Spleen (tissue), 11 donors: ENCODE results near the gene MAP2K3. TPM values are rescaled to one million over a fixed set of nuclear protein-coding genes. Genes with fewer than 3 reads are reported as not detected.

ENCODE experiments used
- DNase-seq: peaks from one replicate; pipeline ENCODE4 v3.0.0-alpha.2; 2020
- H3K27ac ChIP-seq, 8 donors: fragments of 200-600 bp; sonication (generic) in 7 of 8; 1 replicate in 4 of 8; 2 replicates in 4 of 8; pipeline versions ENCODE4 v1.5.0 to v1.8.0; 2016 to 2021; ENCODE audit warnings: inconsistent platforms in 4 of 8, mild to moderate bottlenecking in 4 of 8, moderate library complexity in 1 of 8
- H3K27me3 ChIP-seq, 7 donors: fragments of 200-600 bp; sonication (generic) in 6 of 7; replicated peaks in 1 of 7; 1 replicate in 4 of 7; 2 replicates in 3 of 7; pipeline versions ENCODE4 v1.5.0 to v1.8.0; 2016 to 2021; ENCODE audit warnings: inconsistent platforms in 3 of 7, mild to moderate bottlenecking in 1 of 7
- H3K36me3 ChIP-seq, 6 donors: fragments of 200-600 bp; sonication (generic) in 5 of 6; 1 replicate in 4 of 6; 2 replicates in 2 of 6; pipeline versions ENCODE4 v1.5.0 to v1.8.0; 2016 to 2021; ENCODE audit warnings: inconsistent platforms in 2 of 6
- H3K4me1 ChIP-seq, 6 donors: fragments of 200-600 bp; sonication (generic) in 5 of 6; 1 replicate in 3 of 6; 2 replicates in 3 of 6; pipeline versions ENCODE4 v1.5.0 to v1.8.0; 2016 to 2021; ENCODE audit warnings: inconsistent platforms in 3 of 6
- H3K4me3 ChIP-seq, 8 donors: fragments of 200-600 bp; sonication (generic) in 7 of 8; 1 replicate in 4 of 8; 2 replicates in 4 of 8; pipeline versions ENCODE4 v1.5.0 to v1.8.0; 2016 to 2021; ENCODE audit warnings: inconsistent platforms in 4 of 8, mild to moderate bottlenecking in 4 of 8, moderate library complexity in 2 of 8
- H3K9me3 ChIP-seq, 8 donors: fragments of 200-600 bp; sonication (generic) in 7 of 8; 1 replicate in 4 of 8; 2 replicates in 4 of 8; pipeline versions ENCODE4 v1.5.0 to v1.8.0; 2016 to 2021; ENCODE audit warnings: inconsistent platforms in 4 of 8
- POLR2A ChIP-seq, 3 donors: fragments of 450-650 bp; IDR thresholded peaks; one replicate each; pipeline ENCODE4 v1.5.1; 2017; ENCODE audit warnings: antibody characterized with exemption in 3 of 3, mild to moderate bottlenecking in 1 of 3
- POLR2AphosphoS5 ChIP-seq, 3 donors: sonication (generic); formaldehyde crosslinking; IDR thresholded peaks; one replicate each; pipeline ENCODE4 v1.5.1; 2017; ENCODE audit warnings: antibody characterized with exemption in 3 of 3
- WGBS, 5 donors: extraction: QIAGEN DNeasy Blood & Tissue Kit in 3 of 5; methylation state at CpG; one replicate each; pipeline versions ENCODE4 v1.1.5 to v1.1.7; 2013 to 2018; 5-methylcytosine and 5-hydroxymethylcytosine counted together
- intact Hi-C: fragments of 100-400 bp; cut with DNase I; formaldehyde crosslinking; loops from one replicate; pipeline ENCODE4 v1.15.0; 2023; ENCODE audit warnings: low total_unique reads
- polyA plus RNA-seq, 3 donors: library from polyadenylated mRNA; stranded (reverse); fragments of 200-250 nt; gene quantifications; one replicate each; pipeline ENCODE4 v1.2.1, GENCODE V29; 2013
- total RNA-seq, 7 donors: library from RNA; depleted of rRNA in 3 of 7; stranded (reverse); fragments of >200 nt in 3 of 7; fragmentation: NEBNext Ultra II Directional in 4 of 7; extraction: Animal tissue kit (Norgen Biotek cat#: 25700) in 4 of 7; gene quantifications; one replicate each; pipeline versions ENCODE4 v1.1.0 to v1.2.1, GENCODE V29; 2016 to 2021
- TF ChIP-seq, protein P1 (sequence below), 11 experiments: fragments of 200-600 bp in 7 of 11; fragments of 450-650 bp in 4 of 11; sonication (generic) in 4 of 11; IDR thresholded peaks in 8 of 11; conservative IDR thresholded peaks in 3 of 11; 1 replicate in 7 of 11; 2 replicates in 4 of 11; pipeline versions ENCODE4 v1.4.0 to v1.8.0; 2016 to 2021; ENCODE audit warnings: antibody characterized with exemption in 11 of 11, inconsistent platforms in 4 of 11, mild to moderate bottlenecking in 1 of 11
- donor health status: healthy with polysubstance abuse.
- donor health status: DM: no; HTN: no; CAD: no; lungs with moderate emphysema.
- donor health status: DM: no; HTN: no; CAD: no.
- donor health status: Bipolar disorder and iron deficiency.
- donor health status: healthy.
- donor health status: DM: no; HTN: no; CAD: no.
- donor health status: DM: yes; HTN: yes; CAD: no.

Gene MAP2K3
- total and polyA plus RNA-seq, 10 donors: 31.7 to 121 (median 62.5) TPM

DNA sequence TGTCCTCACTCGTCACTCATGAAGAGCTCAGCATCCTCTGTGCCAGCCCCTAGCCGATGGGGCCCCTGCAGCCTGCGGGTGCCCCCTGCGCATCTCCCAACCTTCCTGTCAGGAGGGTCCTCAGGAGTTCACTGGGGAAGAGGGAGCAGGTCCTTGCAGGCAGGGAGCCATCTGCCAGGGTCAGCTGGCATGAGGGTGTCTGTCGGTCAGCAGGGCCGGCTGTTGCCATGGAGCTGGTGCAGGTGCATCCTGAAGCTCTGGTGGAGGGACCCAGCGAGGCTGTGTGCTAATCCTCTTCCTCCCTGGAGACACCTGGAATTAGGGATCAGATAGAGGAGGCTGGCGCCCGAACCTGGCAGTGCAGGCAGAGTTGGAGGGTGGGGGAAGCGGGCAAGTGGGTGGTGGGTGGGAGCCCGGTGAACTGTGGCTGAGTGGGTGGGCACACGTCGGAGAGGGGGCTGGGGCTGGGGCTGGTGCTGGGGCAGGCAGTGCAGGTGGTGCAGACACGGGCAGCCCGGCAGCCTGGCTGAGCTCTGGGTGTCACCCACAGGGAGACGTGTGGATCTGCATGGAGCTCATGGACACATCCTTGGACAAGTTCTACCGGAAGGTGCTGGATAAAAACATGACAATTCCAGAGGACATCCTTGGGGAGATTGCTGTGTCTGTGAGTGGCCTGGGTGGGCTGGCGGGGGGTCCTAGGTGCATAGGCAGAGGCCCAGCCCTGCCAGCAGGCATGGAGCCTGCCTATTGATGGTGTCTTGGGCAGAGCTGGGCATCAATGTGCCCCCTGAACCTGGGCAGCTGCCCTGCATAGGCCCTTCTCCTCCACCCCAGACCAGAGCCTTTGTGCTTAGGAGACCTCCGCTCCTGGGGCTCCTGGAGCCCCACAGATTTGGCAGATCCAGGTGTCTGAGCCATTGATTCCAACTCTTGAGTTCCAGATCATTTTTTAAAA lies 17.4 kb downstream of the MAP2K3 start:
- no peak overlapping the region for H3K27ac ChIP-seq
- TF ChIP-seq, protein P1, sequence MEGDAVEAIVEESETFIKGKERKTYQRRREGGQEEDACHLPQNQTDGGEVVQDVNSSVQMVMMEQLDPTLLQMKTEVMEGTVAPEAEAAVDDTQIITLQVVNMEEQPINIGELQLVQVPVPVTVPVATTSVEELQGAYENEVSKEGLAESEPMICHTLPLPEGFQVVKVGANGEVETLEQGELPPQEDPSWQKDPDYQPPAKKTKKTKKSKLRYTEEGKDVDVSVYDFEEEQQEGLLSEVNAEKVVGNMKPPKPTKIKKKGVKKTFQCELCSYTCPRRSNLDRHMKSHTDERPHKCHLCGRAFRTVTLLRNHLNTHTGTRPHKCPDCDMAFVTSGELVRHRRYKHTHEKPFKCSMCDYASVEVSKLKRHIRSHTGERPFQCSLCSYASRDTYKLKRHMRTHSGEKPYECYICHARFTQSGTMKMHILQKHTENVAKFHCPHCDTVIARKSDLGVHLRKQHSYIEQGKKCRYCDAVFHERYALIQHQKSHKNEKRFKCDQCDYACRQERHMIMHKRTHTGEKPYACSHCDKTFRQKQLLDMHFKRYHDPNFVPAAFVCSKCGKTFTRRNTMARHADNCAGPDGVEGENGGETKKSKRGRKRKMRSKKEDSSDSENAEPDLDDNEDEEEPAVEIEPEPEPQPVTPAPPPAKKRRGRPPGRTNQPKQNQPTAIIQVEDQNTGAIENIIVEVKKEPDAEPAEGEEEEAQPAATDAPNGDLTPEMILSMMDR (IDR thresholded peaks at IDR 0.05 in 8 of 11, conservative IDR thresholded peaks at IDR 0.05 in 3 of 11): no peak
- TF ChIP-seq POLR2AphosphoS5 (IDR thresholded peaks at IDR 0.05): peak in 2 of 3 donors; percentile 15 to 26
- H3K4me3 ChIP-seq: no peak overlapping the region
- peaks cover 5 to 100% (median 81%) of the 10 kb centered on the region in 6 donors for H3K36me3 ChIP-seq
- peak; percentile 76 for DNase-seq
- H3K27me3 ChIP-seq: no peaks in the 10 kb centered on the region
- H3K9me3 ChIP-seq: no peaks in the 10 kb centered on the region
- intact Hi-C loops: no loop called here
- H3K4me1 ChIP-seq: peaks cover 0 to 13% (median 6%) of the 10 kb centered on the region in 6 donors
- WGBS, 5 donors: 69 to 76% (median 71%) methylated on average over 19 of the region's 19 CpGs

DNA sequence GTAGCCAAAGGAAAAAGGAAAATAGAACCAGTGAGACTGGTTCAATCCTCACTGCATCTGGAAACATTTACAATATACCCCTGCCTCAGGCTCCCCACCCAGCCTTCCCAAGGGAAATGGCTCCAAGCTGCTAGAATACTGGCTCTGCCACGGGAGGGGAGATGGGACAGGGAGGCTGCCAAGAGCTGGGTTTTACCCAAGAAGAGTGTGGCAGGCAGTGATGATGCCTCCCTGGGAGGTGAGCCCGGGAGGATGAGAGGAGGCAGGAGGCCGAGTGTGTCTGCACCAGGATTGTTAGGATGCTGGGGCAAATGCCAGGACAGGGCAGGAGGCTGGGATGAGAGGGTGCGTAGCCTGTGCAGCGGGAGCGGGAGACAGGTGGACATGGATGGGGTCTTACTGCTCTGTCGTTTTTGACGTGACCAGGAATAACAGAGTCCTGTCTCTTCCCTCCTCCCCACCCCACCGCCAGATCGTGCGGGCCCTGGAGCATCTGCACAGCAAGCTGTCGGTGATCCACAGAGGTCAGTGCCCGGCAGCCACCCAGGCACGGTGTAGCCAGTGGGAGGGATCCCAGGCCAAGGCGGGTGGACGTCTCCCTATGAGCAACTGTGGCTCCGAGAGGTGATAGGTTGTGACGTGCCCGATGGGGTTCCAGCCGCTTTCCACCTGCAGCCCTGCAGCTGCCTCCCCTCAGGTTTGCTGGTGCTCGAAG lies 18.4 kb downstream of the MAP2K3 start:
- TF ChIP-seq POLR2AphosphoS5 (IDR thresholded peaks at IDR 0.05) (peak in 2 of 3 donors; percentile 22 to 54), POLR2A (IDR thresholded peaks at IDR 0.05) (no peak)
- TF ChIP-seq, protein P1 (IDR thresholded peaks at IDR 0.05 in 8 of 11, conservative IDR thresholded peaks at IDR 0.05 in 3 of 11): no peak
- peak; percentile 81 for DNase-seq
- no peak overlapping the region for H3K27ac ChIP-seq
- H3K36me3 ChIP-seq: peaks cover 5 to 100% (median 90%) of the 10 kb centered on the region in 6 donors
- H3K27me3 ChIP-seq: no peaks in the 10 kb centered on the region
- no peaks in the 10 kb centered on the region for H3K9me3 ChIP-seq
- intact Hi-C loops: no loop called here
- 70 to 81% (median 73%) methylated on average over 21 of the region's 21 CpGs for WGBS, 5 donors
- no peak overlapping the region for H3K4me3 ChIP-seq
- peaks cover 0 to 3% (median under 1%) of the 10 kb centered on the region in 6 donors for H3K4me1 ChIP-seq

DNA sequence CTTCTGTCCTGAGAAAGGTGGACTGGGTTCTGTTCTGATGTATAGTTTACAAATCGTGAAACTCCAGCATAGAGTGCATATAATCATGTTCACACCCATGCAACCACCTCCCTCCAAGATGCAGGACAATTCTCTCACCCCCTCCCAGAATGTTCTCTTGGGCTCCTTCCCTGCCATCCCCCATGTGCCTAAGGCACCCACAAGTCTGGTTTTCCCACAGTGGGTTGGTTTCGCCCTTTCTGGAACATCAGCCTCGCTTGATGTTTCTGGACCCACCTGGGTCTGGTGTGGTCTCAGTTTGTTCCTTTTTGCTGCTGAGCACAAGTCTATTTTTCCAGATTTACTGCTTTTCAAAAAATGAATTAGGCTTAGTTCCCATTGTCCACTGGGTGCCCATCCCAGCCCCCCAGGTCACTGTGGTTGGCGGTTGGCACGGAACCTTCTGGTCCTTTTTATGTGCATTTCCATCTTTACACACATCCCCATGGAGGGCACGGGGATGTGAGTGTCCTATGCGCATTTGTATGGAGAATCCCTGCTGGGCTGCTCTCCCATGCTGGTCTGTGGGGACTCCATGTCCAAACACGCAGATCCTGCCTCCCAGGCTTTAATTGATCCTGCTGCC lies 19.0 kb downstream of the MAP2K3 start:
- Histone ChIP-seq H3K36me3 (peaks cover 5 to 100% (median 93%) of the 10 kb centered on the region in 6 donors), H3K9me3 (peaks cover 0 to 5% (median 2%) of the 10 kb centered on the region in 8 donors), H3K27me3 (no peaks in the 10 kb centered on the region), H3K4me3 (no peak overlapping the region), H3K4me1 (no peaks in the 10 kb centered on the region), H3K27ac (no peak overlapping the region)
- peak; percentile 67 for DNase-seq
- WGBS, 5 donors: 83 to 93% (median 88%) methylated on average over 8 of the region's 8 CpGs
- TF ChIP-seq, protein P1 (IDR thresholded peaks at IDR 0.05 in 8 of 11, conservative IDR thresholded peaks at IDR 0.05 in 3 of 11): no peak
- TF ChIP-seq POLR2A (IDR thresholded peaks at IDR 0.05): no peak
- no peak for TF ChIP-seq POLR2AphosphoS5 (IDR thresholded peaks at IDR 0.05)
- intact Hi-C loops: no loop called here
